HepG2 (cell line): ENCODE results near the gene ANKRD62. TPM values are rescaled to one million over a fixed set of nuclear protein-coding genes. Genes with fewer than 3 reads are reported as not detected.

Experiments
- ATAC-seq: fragments of 200-7000 bp; cut with Tn5 transposase; 3 replicates; pipeline ENCODE4 v1.9.1; 2020; ENCODE audit warnings: mild to moderate bottlenecking, moderate library complexity
- BruUV-seq: library from RNA; stranded (reverse); fragments of 400-500 nt; replicated peaks from 2 replicates; lab custom pipeline; 2021; lab: Mats Ljungman, UMichigan
- CTCF ChIA-PET: fragments of 300-600 bp; formaldehyde crosslinking; extraction: SDS; loops from one replicate; lab custom pipeline; 2021; ENCODE audit warnings: low total read pairs, inconsistent platforms, low intra/inter-chr PET ratio; lab: Yijun Ruan, JAX
- POLR2A ChIA-PET: fragments of 350-600 bp; sonication (Branson Sonifier 250); formaldehyde crosslinking; loops from one replicate; lab custom pipeline; 2020; ENCODE audit warnings: antibody characterized with exemption, inconsistent platforms; lab: Yijun Ruan, JAX
- DNase-seq: peaks from one replicate; pipeline ENCODE4 v3.0.0-alpha.2; 2015; ENCODE audit warnings: low spot score
- FAIRE-seq: peaks from 3 replicates; lab custom pipeline; 2011; peaks lifted over from hg19 to GRCh38; lab: Jason Lieb, UNC
- H2AFZ ChIP-seq: one replicate; pipeline ENCODE4 v1.6.1; 2011; ENCODE audit warnings: low read length, inconsistent platforms
- H3K27ac ChIP-seq: fragments of 300-600 bp; 3 replicates; pipeline ENCODE4 v1.8.0; 2011; ENCODE audit warnings: mixed run types, mild to moderate bottlenecking, mixed read lengths, low read length, inconsistent platforms; ENCODE audit not compliant: insufficient read depth; ENCODE audit errors: extremely low read length
- H3K27me3 ChIP-seq, 2 experiments: fragments of 200-600 bp in 1 of 2; 2 replicates in 1 of 2; 3 replicates in 1 of 2; pipeline versions ENCODE4 v1.6.0 to v1.8.0; 2011; ENCODE audit warnings: low read length in 2 of 2, mild to moderate bottlenecking in 2 of 2, moderate library complexity in 2 of 2, inconsistent platforms in 1 of 2; ENCODE audit not compliant: insufficient read depth in 2 of 2, control insufficient read depth in 1 of 2
- H3K36me3 ChIP-seq, 2 experiments: fragments of 200-600 bp in 1 of 2; replicated peaks in 1 of 2; 2 replicates in 1 of 2; 3 replicates in 1 of 2; pipeline versions ENCODE4 v1.5.1 to v1.8.0; 2011; ENCODE audit warnings: low read length in 2 of 2, inconsistent platforms in 1 of 2; ENCODE audit not compliant: insufficient read depth in 2 of 2, control insufficient read depth in 1 of 2
- H3K4me1 ChIP-seq: 2 replicates; pipeline ENCODE4 v1.5.1; 2012; ENCODE audit warnings: low read length, inconsistent platforms; ENCODE audit not compliant: insufficient read depth
- H3K4me2 ChIP-seq: 2 replicates; pipeline ENCODE4 v1.6.0; 2011; ENCODE audit warnings: low read depth, low read length, inconsistent platforms
- H3K4me3 ChIP-seq, 3 experiments: fragments of 200-600 bp in 1 of 3; sonication (generic), shearing (Covaris generic) in 1 of 3; replicated peaks in 1 of 3; 2 replicates each; pipeline ENCODE4 v1.5.1; 2011 to 2016; ENCODE audit warnings: low read length in 3 of 3, inconsistent platforms in 2 of 3, low read depth in 2 of 3, mild to moderate bottlenecking in 2 of 3, control low read depth in 1 of 3, mixed read lengths in 1 of 3; ENCODE audit not compliant: insufficient read depth in 1 of 3
- H3K79me2 ChIP-seq: one replicate; pipeline ENCODE4 v1.6.1; 2011; ENCODE audit warnings: low read length, inconsistent platforms; ENCODE audit not compliant: insufficient read depth
- H3K9ac ChIP-seq: 2 replicates; pipeline ENCODE4 v1.6.0; 2011; ENCODE audit warnings: mild to moderate bottlenecking, low read depth, low read length, inconsistent platforms; ENCODE audit not compliant: insufficient read depth
- H3K9me3 ChIP-seq: 2 replicates; pipeline ENCODE4 v1.5.1; 2012; ENCODE audit warnings: mild to moderate bottlenecking, low read length
- H4K20me1 ChIP-seq: 2 replicates; pipeline ENCODE4 v1.6.0; 2011; ENCODE audit warnings: inconsistent platforms, mild to moderate bottlenecking, low read length, moderate library complexity; ENCODE audit not compliant: insufficient read depth
- BRD4 ChIP-seq: sonication (generic); formaldehyde crosslinking; IDR thresholded peaks from 2 replicates; pipeline ENCODE4 v1.4.0; 2020; ENCODE audit warnings: missing genetic modification reagents
- HES4 ChIP-seq: sonication (generic); formaldehyde crosslinking; IDR thresholded peaks from 2 replicates; pipeline ENCODE4 v1.9.0; 2021; ENCODE audit warnings: mild to moderate bottlenecking, missing genetic modification reagents, borderline replicate concordance
- HNRNPL ChIP-seq: fragments of 200-400 bp; formaldehyde crosslinking; IDR thresholded peaks from 2 replicates; pipeline ENCODE4 v1.6.1; 2017; ENCODE audit warnings: mild to moderate bottlenecking, low read depth, low read length
- RFXAP ChIP-seq: sonication (generic); formaldehyde crosslinking; IDR thresholded peaks from 2 replicates; pipeline ENCODE4 v1.4.0; 2020; ENCODE audit warnings: missing genetic modification reagents, borderline replicate concordance
- RORA ChIP-seq: sonication (generic); formaldehyde crosslinking; IDR thresholded peaks from 2 replicates; pipeline ENCODE4 v1.5.0; 2020; ENCODE audit warnings: mild to moderate bottlenecking, missing genetic modification reagents, moderate library complexity
- U2AF1 ChIP-seq: fragments of 200-400 bp; formaldehyde crosslinking; optimal IDR thresholded peaks from 2 replicates; pipeline ENCODE3; 2017; ENCODE audit warnings: mild to moderate bottlenecking, low read depth, low read length
- YEATS4 ChIP-seq: sonication (generic); formaldehyde crosslinking; IDR thresholded peaks from 2 replicates; pipeline ENCODE4 v1.4.0; 2020; ENCODE audit warnings: missing genetic modification reagents, borderline replicate concordance
- ZFP1 ChIP-seq: IDR thresholded peaks from 2 replicates; pipeline ENCODE4 v1.6.1; 2016
- ZNF235 ChIP-seq: sonication (generic); formaldehyde crosslinking; IDR thresholded peaks from 2 replicates; pipeline ENCODE4 v1.8.1; 2023; ENCODE audit warnings: mild to moderate bottlenecking, missing genetic modification reagents, borderline replicate concordance
- ZNF253 ChIP-seq: sonication (generic); formaldehyde crosslinking; IDR thresholded peaks from 2 replicates; pipeline ENCODE4 v1.8.0; 2022; ENCODE audit warnings: mild to moderate bottlenecking, missing genetic modification reagents, borderline replicate concordance
- ZNF607 ChIP-seq: sonication (generic); formaldehyde crosslinking; IDR thresholded peaks from 2 replicates; pipeline ENCODE4 v1.5.1; 2020; ENCODE audit warnings: missing genetic modification reagents, mild to moderate bottlenecking, borderline replicate concordance
- ZNF816 ChIP-seq: sonication (generic); formaldehyde crosslinking; IDR thresholded peaks from 2 replicates; pipeline ENCODE4 v1.8.0; 2022; ENCODE audit warnings: missing genetic modification reagents, mild to moderate bottlenecking, borderline replicate concordance
- WGBS: methylation state at CpG from one replicate; pipeline ENCODE4 v1.1.6; 2017; ENCODE audit warnings: low lambda C conversion rate; 5-methylcytosine and 5-hydroxymethylcytosine counted together
- in situ Hi-C: cut with HindIII; loops from 2 replicates; pipeline ENCODE4 v1.10.0; 2017; ENCODE audit warnings: low pct_unique_long_range_greater_than_20kb; ENCODE audit not compliant: extremely low pct_ligation_motif_present
- intact Hi-C: fragments of 100-400 bp; cut with micrococcal nuclease; formaldehyde crosslinking; loops from one replicate; pipeline ENCODE4 v1.10.0; 2022; ENCODE audit not compliant: unreplicated experiment
- polyA plus RNA-seq, 8 experiments: library from polyadenylated mRNA; depleted of rRNA in 3 of 8; stranded (reverse) in 7 of 8; unstranded in 1 of 8; fragments of >200 nt; fragmentation: Illumina TruSeq in 4 of 8; extraction: Trizol in 4 of 8; gene quantifications; 2 replicates each; pipeline versions ENCODE4 v1.2.1 to v1.2.3, GENCODE V29; 2011 to 2016; ENCODE audit warnings: low read depth in 4 of 8, missing spikeins in 1 of 8, mixed read lengths in 1 of 8; ENCODE audit not compliant: insufficient read depth in 1 of 8
- total RNA-seq, 5 experiments: library from RNA; depleted of rRNA; stranded (reverse); fragments of >200 nt; fragmentation: Illumina TruSeq; extraction: Trizol; gene quantifications; 2 replicates each; pipeline ENCODE4 v1.2.3, GENCODE V29; 2016; ENCODE audit warnings: low read depth in 1 of 5
- TF ChIP-seq, protein P1 (sequence below): sonication (generic); formaldehyde crosslinking; IDR thresholded peaks from 2 replicates; pipeline ENCODE4 v1.4.0; 2020; ENCODE audit warnings: missing genetic modification reagents, borderline replicate concordance
- TF ChIP-seq, protein P2 (sequence below): sonication (generic); formaldehyde crosslinking; IDR thresholded peaks from 2 replicates; pipeline ENCODE4 v1.4.0; 2020; ENCODE audit warnings: low read depth, mild to moderate bottlenecking, missing genetic modification reagents
- TF ChIP-seq, protein P3 (sequence below): sonication (generic); formaldehyde crosslinking; IDR thresholded peaks from 2 replicates; pipeline ENCODE4 v1.5.0; 2020; ENCODE audit warnings: mild to moderate bottlenecking, missing genetic modification reagents, moderate library complexity

Gene ANKRD62
- total and polyA plus RNA-seq, 2 of the 13 experiments (the other 11 are each of a cell fraction or from before 2014, with no cell fraction given), result not detected

DNA sequence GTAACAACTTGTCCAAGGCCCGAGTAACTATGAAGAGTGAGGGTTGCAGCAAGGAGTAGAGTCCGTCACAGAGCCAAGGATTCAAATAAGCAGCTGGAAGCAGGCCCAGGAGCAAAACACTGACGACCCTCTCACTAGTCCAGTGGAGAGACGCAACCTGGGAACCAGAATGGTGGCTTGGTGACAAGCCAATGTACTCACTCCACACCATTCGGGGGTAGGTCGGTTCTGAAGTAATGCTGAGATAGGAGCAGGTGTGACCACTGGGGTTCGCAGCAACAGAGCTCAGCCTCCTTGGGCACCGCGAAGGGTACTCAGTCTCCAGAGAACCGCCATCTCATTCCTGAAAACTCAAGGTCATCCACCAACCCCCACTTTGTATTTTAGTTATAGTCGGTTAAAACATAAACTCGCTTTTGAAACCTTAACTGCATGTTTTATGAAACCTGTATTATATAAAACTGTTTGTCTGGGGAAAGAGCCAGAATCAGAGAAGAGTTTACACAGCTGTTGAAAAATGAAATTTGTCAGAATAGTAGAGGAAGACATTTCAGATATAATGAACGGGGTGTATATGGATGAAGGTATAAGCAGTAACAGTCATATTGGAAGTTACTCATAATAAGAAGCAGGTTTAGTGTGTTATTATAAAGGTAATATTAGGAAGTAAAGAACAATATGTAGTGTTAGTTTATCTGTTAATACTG is 8.6 kb downstream of the ANKRD62 start:
- FAIRE-seq (no peak), DNase-seq (no peak), ATAC-seq (no peak)
- H4K20me1 ChIP-seq, result no peaks in the 10 kb centered on the region
- H3K9me3 ChIP-seq, result no peaks in the 10 kb centered on the region
- H3K79me2 ChIP-seq, result no peaks in the 10 kb centered on the region
- H3K27me3 ChIP-seq, result peaks cover 0 to 10% of the 10 kb centered on the region in 2 experiments; a peak in 2 of 5 replicates
- H3K27ac ChIP-seq, result no peak overlapping the region
- intact Hi-C loops, result no loop called here
- H3K36me3 ChIP-seq, result no peaks in the 10 kb centered on the region
- WGBS, result 28% methylated on average over 10 of the region's 13 CpGs
- no peak overlapping the region for H3K4me3 ChIP-seq
- ChIA-PET CTCF (no interaction called here), POLR2A (no interaction called here)
- TF ChIP-seq BRD4 (CRISPR knock-in tag), result no peak
- TF ChIP-seq, protein P1, sequence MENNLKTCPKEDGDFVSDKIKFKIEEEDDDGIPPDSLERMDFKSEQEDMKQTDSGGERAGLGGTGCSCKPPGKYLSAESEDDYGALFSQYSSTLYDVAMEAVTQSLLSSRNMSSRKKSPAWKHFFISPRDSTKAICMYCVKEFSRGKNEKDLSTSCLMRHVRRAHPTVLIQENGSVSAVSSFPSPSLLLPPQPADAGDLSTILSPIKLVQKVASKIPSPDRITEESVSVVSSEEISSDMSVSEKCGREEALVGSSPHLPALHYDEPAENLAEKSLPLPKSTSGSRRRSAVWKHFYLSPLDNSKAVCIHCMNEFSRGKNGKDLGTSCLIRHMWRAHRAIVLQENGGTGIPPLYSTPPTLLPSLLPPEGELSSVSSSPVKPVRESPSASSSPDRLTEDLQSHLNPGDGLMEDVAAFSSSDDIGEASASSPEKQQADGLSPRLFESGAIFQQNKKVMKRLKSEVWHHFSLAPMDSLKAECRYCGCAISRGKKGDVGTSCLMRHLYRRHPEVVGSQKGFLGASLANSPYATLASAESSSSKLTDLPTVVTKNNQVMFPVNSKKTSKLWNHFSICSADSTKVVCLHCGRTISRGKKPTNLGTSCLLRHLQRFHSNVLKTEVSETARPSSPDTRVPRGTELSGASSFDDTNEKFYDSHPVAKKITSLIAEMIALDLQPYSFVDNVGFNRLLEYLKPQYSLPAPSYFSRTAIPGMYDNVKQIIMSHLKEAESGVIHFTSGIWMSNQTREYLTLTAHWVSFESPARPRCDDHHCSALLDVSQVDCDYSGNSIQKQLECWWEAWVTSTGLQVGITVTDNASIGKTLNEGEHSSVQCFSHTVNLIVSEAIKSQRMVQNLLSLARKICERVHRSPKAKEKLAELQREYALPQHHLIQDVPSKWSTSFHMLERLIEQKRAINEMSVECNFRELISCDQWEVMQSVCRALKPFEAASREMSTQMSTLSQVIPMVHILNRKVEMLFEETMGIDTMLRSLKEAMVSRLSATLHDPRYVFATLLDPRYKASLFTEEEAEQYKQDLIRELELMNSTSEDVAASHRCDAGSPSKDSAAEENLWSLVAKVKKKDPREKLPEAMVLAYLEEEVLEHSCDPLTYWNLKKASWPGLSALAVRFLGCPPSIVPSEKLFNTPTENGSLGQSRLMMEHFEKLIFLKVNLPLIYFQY, result no peak
- TF ChIP-seq RORA (CRISPR knock-in tag), result no peak
- TF ChIP-seq HNRNPL, result no peak
- TF ChIP-seq ZNF816, result no peak
- TF ChIP-seq HES4, result no peak
- TF ChIP-seq ZNF607, result no peak
- TF ChIP-seq, protein P2, sequence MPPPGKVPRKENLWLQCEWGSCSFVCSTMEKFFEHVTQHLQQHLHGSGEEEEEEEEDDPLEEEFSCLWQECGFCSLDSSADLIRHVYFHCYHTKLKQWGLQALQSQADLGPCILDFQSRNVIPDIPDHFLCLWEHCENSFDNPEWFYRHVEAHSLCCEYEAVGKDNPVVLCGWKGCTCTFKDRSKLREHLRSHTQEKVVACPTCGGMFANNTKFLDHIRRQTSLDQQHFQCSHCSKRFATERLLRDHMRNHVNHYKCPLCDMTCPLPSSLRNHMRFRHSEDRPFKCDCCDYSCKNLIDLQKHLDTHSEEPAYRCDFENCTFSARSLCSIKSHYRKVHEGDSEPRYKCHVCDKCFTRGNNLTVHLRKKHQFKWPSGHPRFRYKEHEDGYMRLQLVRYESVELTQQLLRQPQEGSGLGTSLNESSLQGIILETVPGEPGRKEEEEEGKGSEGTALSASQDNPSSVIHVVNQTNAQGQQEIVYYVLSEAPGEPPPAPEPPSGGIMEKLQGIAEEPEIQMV (CRISPR knock-in tag), result no peak
- no peak for TF ChIP-seq ZNF253 (CRISPR knock-in tag)
- no peak for TF ChIP-seq RFXAP
- no peak for TF ChIP-seq U2AF1
- no peak for TF ChIP-seq YEATS4
- TF ChIP-seq ZNF235, result no peak
- TF ChIP-seq, protein P3, sequence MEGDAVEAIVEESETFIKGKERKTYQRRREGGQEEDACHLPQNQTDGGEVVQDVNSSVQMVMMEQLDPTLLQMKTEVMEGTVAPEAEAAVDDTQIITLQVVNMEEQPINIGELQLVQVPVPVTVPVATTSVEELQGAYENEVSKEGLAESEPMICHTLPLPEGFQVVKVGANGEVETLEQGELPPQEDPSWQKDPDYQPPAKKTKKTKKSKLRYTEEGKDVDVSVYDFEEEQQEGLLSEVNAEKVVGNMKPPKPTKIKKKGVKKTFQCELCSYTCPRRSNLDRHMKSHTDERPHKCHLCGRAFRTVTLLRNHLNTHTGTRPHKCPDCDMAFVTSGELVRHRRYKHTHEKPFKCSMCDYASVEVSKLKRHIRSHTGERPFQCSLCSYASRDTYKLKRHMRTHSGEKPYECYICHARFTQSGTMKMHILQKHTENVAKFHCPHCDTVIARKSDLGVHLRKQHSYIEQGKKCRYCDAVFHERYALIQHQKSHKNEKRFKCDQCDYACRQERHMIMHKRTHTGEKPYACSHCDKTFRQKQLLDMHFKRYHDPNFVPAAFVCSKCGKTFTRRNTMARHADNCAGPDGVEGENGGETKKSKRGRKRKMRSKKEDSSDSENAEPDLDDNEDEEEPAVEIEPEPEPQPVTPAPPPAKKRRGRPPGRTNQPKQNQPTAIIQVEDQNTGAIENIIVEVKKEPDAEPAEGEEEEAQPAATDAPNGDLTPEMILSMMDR (CRISPR knock-in tag), result no peak
- TF ChIP-seq ZFP1 (CRISPR knock-in tag), result no peak
- H2AFZ ChIP-seq, result no peak overlapping the region
- H3K4me1 ChIP-seq, result no peaks in the 10 kb centered on the region
- BruUV-seq, result no TSS peak
- no peak overlapping the region for H3K9ac ChIP-seq
- in situ Hi-C loops, result no loop called here
- H3K4me2 ChIP-seq, result no peak overlapping the region
